Activated CD4-positive, alpha-beta T cell treated with anti-CD3 and anti-CD28 coated beads, Interleukin-2, Interleukin-4, amounts not matched to agents 100 ng/mL and 50 ng/mL, durations not matched to agents 16 hours and 8 hours (primary cell): ENCODE results near the gene FIS1.

ENCODE experiments used
- DNase-seq: peaks from one replicate; pipeline ENCODE4 v3.0.0-alpha.2; 2020; ENCODE audit warnings: low spot score

Gene FIS1

GRCh38 chr7:101233907-101234547, 10.9 kb downstream of the FIS1 start:
- no peak for DNase-seq

DNA sequence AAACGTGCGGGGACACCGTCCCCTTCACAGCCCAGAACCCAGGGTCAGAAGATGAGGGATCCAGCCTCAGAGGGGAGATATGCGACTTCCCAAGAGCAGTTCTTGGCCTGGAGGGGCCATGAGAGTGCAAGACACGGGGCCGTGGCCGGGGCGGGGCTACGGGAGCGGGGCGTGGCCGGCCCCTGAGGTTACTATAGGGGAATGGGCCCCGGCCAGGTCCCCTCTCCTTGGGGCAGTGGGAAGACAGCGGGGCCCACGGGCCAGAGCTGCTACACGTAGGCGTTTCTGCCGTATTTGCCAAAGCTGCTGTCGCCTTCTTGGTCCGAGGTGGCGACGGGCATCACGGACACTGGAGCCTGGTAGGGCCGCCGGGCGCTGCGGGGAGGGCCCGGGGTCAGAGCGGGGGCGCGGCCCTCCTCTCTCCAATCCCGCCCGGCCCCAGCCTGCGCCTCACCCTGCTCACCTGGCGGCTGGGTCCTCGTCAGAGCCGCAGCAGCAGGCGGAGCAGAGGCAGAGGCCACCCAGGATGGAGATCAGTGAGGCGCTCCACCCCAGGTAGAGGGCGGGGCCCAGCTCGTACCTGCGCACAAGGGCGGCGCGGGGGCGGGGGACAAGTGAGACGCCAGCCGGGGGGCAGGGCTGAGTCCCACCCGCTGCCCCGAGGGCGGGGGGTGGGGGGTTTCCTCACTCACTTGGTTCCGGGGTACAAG, 12.6 kb downstream of the FIS1 start:
- DNase-seq = no peak

- DNase-seq = no peak
These were observed 13.2 kb downstream of the FIS1 start for GRCh38 chr7:101231644-101232043.

DNA sequence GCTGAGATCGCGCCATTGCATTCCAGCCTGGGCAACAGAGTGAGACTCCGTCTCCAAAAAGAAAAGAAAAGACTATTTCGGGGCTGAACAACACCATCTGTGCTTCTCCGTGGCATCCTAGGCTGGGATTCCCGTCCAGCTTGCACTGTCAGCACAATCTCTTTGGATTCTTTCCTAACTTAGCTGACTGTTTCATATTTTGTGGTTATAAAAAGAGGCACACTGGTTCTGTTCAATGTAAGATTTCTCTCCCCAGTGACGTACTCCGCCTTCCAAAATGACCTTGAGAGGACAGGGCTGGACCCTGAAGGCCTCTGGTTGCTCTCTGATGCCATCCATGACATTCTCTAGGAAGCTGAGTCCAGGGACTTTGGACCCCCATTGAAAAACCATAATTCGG, 18.2 kb downstream of the FIS1 start:
- no peak for DNase-seq

- no peak for DNase-seq
These were observed 19.2 kb downstream of the FIS1 start for GRCh38 chr7:101225650-101226049.

GRCh38 chr7:101223528-101223927, 21.4 kb downstream of the FIS1 start:
- DNase-seq = no peak

DNA sequence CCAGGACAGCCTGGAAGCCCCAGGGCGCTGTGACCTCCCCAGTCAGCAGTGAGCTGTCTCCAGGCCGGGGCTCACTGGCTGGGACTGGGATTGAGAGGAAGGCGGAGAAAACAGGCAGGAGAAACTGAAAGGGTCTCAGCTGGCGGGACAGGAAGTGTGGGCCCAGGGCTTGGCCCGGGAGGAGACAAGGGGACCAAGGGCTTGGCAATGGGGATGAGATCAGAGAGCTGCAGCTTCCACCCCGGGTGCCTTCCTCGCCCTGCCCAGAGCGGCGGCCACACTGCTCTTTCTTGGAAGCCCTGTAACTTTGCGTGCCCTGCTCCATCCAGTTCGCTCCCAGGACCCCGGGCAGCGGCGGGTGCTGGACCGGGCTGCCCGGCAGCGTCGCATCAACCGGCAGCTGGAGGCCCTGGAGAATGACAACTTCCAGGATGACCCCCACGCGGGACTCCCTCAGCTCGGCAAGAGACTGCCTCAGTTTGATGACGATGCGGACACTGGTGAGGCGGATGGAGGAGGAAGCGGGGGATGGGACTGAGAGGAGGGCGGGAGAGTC, 22.5 kb downstream of the FIS1 start:
- DNase-seq = no peak

DNA sequence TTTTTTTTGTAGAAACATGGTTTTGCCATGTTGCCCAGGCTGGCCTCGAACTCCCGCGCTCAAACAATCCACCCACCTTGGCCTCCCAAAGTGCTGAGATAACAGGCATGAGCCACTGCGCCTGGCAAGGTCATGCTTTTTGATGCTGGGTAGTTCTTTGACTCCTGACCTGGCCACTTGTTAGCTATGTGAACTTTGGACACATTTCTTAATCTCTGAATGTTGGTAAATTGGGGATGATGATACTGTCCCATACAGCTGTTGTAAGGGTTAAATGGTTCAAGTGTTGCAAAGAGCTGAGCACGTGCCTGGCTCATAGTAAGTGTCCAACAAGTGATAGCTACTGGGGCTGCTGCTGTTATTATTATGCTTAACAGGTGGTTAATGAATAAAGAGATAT, 24.6 kb downstream of the FIS1 start:
- DNase-seq = no peak

DNA sequence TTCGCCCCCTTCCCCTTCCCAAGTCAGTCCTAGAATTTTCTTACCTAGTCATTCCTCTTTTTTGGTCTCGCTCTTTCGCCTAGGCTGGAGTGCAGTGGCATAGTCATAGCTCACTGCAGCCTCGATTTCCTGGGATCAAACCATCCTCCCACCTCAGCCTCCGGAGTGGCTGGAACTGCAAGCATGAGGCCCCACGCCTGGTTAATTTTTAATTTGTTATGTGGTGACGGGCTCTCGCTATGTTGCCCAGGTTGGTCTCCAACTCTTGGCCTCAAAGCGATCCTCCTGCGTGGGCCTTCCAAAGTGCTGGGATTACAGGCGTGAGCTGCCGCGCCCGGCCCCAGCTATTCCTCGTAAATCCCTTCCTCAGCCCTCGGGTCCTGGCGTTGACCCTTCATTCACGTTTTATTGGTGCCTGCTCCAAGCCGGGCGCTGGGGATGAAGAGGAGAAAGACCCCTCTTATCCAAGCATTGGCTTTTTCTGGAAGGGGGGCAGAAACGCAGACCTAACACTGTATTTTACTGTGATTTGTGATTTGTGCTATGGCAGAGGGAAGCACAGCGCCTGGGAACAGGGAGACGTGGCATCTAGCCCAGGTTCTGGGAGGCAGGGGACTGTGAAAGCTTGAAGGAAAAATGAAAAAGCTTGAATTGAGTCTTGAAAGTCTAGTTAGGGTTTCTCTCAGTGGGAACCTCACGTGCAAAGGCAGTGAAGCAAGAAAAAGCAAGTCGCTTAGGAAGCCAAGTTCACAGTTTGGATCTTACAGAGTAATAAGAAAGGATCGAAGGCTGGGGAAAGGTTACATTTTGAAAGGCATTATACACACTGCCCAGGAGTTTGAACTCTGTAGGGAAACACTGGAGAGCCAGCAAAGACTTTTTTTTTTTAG, 26.4 kb downstream of the FIS1 start:
- no peak for DNase-seq

DNA sequence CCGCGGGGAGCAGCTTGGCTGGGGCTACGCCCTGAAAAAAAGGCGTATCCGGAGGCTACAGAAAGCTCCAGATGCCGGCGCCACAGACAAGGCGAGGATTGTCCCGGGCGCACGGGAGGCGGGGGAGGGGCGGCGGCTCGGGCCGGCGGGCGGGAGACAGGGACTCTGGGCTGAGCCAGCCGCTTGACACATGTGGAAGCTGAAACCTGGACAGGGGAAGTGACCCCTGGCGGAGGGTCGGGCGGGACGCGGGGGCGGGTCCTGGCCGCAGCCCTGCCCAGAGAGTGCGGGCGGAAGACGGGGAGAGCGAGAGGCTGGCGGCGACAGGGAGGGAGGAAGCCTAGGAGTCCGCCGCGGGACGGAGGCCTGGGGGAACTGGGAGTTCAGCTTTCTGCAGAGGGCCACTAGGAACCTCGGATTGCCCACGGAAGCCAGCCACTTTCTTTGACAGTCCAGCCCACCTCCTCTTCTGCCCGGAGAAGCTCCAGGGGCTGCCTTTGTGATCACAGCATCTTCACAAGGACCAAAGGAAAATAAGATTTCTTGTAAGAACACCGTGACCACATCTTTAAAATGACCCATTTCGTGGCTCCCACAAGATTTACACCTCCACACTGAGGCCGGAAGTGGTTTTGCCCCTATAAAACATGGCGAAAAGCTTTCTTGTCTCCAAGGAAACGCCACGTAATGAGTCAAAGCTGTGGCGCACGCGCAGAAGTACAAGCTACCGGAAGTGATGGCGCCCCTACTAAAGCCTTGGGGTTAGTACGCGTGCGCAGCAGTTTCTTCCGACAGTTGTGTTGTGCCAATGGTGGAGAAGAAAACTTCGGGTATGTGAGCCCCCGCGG, 27.3 kb downstream of the FIS1 start, which contains the start of the genes PLOD3 and ZNHIT1:
PLOD3 (minus strand) TSS at position 194 of the 848 bp plus-strand sequence. CDS start 307 bp downstream, outside the sequence.
ZNHIT1 (plus strand) TSS at position 778 of the 848 bp plus-strand sequence; CDS start at position 809, 31 bp downstream.
- DNase-seq = peak; percentile 97

GRCh38 chr7:101216860-101217387, 28.0 kb downstream of the FIS1 start:
- DNase-seq = no peak

DNA sequence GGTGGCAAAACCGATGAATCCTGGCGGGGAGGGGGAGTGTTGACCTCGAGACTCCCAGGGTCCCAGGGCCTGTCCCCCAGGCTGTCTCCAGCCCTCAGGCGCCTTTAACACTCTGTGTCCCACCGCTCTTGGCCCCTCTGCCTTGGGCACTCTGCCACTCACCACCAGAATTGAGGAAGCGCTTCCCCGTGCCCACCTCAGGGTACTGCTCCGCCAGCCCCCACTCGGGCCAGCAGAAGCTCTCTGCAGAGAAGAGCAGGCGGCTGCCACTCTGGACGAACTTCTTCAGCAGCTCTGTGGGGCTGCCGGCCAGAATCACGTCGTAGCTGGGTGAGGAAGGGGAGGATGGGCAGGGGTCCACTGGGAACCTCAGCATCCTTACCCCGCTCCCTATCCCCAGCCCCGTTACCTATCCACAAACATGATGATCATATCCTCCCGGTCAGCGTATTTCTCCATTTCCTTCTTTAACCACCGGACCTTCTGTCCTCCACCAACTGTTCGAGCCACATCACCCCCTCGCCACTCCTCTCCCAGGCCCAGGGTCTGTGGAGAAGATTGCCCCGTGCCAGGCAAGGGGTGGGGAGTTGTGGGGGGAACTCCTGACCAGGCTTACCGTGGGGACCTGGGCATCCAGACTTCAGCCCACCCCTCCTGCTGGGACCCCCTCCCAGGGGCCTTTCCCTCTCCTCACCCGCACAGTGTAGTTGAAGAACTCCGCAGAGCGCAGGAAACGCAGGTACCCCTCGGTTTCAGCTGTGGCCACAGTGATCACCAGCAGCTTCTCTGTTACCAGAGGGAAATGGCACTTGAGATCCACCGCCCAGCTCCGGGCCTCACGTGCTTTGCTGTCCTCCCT, 28.7 kb downstream of the FIS1 start:
- DNase-seq = no peak

- DNase-seq = no peak
These were observed 32.9 kb downstream of the FIS1 start for GRCh38 chr7:101212014-101212413.

DNA sequence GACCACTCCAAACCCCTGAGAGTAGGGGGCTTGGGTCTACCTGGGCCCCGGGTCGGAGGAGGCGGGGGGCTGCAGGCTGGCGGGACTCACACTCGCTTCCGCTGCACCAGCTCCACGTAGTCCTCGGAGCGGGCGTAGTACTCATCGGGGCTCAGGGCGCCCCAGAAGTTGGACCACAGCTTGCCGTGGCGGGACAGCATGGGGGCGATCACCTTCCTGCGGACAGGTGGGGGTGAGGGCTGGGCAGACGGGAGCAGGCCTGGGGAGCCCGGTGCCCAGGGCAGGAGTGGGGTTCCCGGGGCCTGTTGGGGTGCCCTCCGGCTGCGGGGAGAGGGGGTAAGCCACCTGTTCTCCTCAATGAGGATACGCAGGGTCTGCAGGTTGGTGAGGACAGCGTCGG, 33.4 kb downstream of the FIS1 start:
- no peak for DNase-seq

GRCh38 chr7:101210143-101210542, 34.7 kb downstream of the FIS1 start:
- no peak for DNase-seq

DNA sequence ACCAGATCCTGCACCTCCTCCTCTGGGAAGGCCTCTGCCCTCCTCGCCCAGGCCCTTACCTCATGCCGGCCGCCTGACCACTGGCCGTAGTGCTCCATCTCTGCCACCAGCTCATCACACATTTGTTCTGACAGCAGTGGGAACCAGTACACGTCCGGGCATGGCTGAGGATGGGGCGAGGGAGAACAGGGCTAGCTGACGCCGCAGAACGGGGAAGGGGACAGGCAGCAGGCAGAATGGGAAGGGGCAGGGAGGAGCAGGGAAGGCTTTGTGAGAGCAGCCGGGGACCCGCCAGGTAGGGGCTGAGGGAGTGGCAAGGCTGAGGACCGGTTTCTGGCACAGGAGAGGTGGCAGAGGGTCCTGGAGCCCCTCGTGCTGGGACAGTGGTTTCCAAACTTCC, 36.1 kb downstream of the FIS1 start:
- DNase-seq = no peak

GRCh38 chr7:101207459-101207858, 37.4 kb downstream of the FIS1 start:
- no peak for DNase-seq

- DNase-seq = no peak
These were observed 38.2 kb downstream of the FIS1 start for GRCh38 chr7:101206665-101207042.

DNA sequence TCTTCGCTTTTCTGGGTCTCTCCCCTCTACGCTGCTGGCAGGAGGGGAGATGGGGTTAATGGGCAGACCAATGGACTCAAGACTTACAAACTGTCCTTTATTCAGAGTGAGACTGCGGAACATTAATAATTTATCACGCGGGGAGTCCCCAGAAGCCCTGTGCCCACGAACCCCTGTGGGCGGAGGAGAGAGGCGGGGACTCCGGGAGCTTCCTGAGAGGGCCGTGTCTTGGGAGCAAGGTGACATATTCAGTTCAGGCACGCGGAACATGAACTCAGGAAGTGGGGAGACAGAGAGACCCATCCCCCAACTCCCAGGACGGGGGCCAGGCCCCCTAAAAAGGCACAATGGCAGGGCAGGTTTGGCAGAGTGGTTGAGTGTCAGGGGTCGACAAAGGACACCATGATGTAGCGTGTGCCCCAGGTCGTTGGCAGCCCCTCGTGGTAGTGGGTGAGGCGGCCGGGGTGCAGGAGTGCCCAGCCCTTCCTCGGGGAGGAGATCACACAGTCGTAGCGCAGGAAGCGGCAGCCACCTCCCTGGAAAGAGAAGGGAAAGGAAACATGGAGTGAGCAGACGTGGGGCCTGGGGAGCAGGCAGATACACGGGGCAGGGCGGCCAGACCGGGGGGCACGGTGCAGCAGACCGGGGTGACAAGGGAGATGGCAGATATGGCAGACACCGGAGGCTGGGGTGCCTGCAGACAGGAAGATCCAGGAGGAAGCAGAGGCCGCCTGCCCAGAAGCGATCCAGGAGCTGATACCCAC, 38.8 kb downstream of the FIS1 start:
- DNase-seq = no peak
